Testis (tissue), 3 donors: ENCODE data around the gene CHPF. TPM values are rescaled to one million over a fixed set of nuclear protein-coding genes. Genes with fewer than 3 reads are reported as not detected.

Source experiments
- DNase-seq: peaks from one replicate; pipeline ENCODE4 v3.0.0-alpha.2; 2019
- H3K27ac ChIP-seq, 2 donors: fragments of 200-600 bp; sonication (generic); one replicate each; pipeline ENCODE4 v1.5.1; 2019
- H3K27me3 ChIP-seq: fragments of 200-600 bp; sonication (generic); one replicate; pipeline ENCODE4 v1.5.1; 2019
- H3K36me3 ChIP-seq: fragments of 200-600 bp; sonication (generic); one replicate; pipeline ENCODE4 v1.5.1; 2017; ENCODE audit warnings: low read depth; ENCODE audit errors: missing control alignments
- H3K4me1 ChIP-seq: fragments of 200-600 bp; sonication (generic); one replicate; pipeline ENCODE4 v1.5.1; 2019
- H3K4me3 ChIP-seq, 2 donors: fragments of 200-600 bp; sonication (generic); one replicate each; pipeline ENCODE4 v1.5.1; 2017 to 2019
- H3K9me3 ChIP-seq: fragments of 200-600 bp; sonication (generic); one replicate; pipeline ENCODE4 v1.5.1; 2017
- POLR2A ChIP-seq: fragments of 450-650 bp; IDR thresholded peaks from one replicate; pipeline ENCODE4 v1.6.1; 2017; ENCODE audit warnings: antibody characterized with exemption, mild to moderate bottlenecking, moderate library complexity
- WGBS, 2 donors: methylation state at CpG; one replicate each; pipeline ENCODE4 v1.1.5; 2018; 5-methylcytosine and 5-hydroxymethylcytosine counted together
- intact Hi-C: fragments of 100-400 bp; cut with DNase I; formaldehyde crosslinking; loops from one replicate; pipeline ENCODE4 v1.15.1; 2023; ENCODE audit warnings: low total_unique reads
- polyA plus RNA-seq: library from polyadenylated mRNA; stranded (reverse); fragments of 350-450 nt; fragmentation: Illumina TruSeq; extraction: RNeasy Lipid Tissue Mini Kit (QIAGEN cat#74804); gene quantifications from one replicate; pipeline ENCODE4 v1.2.3, GENCODE V29; 2014; ENCODE audit warnings: low read depth, low replicate concordance; ENCODE audit not compliant: insufficient read depth
- total RNA-seq, 2 donors: library from RNA; depleted of rRNA; stranded (reverse); fragments of >200 nt; gene quantifications; one replicate each; pipeline ENCODE4 v1.2.3, GENCODE V29; 2016
- TF ChIP-seq, protein P1 (sequence below), 3 experiments: fragments of 450-650 bp in 2 of 3; fragments of 200-600 bp in 1 of 3; sonication (generic) in 1 of 3; IDR thresholded peaks; one replicate each; pipeline ENCODE4 v1.5.1; 2016 to 2019; ENCODE audit warnings: antibody characterized with exemption in 3 of 3, mild to moderate bottlenecking in 2 of 3, moderate library complexity in 1 of 3

Gene CHPF
- total and polyA plus RNA-seq, 3 donors from 2014 or later, result 194 to 992 (median 796) TPM

DNA sequence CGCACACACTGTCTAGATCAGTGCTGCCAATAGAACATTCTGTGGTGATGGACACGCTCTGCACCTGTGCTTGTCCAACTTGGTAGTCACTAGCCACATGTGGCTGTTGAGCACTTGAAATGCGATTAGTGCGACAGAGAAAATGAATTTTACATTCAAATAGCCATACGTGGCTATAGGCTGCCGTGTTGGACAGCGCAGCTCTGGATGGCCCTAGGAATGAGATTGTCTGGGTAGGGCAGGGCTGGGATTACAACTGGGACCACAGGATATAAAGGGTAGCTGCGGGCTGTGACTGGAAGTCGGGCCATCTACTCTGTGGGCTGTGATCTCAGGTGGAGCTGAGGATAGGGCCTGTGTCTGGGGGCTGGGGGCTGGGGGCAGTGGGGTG is 24.1 kb downstream of the CHPF start:
- intact Hi-C loops, result no loop called here
- H3K9me3 ChIP-seq, result no peaks in the 10 kb centered on the region
- WGBS, 2 donors, result 86 to 90% methylated on average over 9 of the region's 9 CpGs
- no peaks in the 10 kb centered on the region for H3K27me3 ChIP-seq
- DNase-seq, result no peak
- no peak overlapping the region for H3K27ac ChIP-seq
- no peaks in the 10 kb centered on the region for H3K36me3 ChIP-seq
- peaks cover 11% of the 10 kb centered on the region for H3K4me1 ChIP-seq
- no peak overlapping the region for H3K4me3 ChIP-seq
- TF ChIP-seq, protein P1, sequence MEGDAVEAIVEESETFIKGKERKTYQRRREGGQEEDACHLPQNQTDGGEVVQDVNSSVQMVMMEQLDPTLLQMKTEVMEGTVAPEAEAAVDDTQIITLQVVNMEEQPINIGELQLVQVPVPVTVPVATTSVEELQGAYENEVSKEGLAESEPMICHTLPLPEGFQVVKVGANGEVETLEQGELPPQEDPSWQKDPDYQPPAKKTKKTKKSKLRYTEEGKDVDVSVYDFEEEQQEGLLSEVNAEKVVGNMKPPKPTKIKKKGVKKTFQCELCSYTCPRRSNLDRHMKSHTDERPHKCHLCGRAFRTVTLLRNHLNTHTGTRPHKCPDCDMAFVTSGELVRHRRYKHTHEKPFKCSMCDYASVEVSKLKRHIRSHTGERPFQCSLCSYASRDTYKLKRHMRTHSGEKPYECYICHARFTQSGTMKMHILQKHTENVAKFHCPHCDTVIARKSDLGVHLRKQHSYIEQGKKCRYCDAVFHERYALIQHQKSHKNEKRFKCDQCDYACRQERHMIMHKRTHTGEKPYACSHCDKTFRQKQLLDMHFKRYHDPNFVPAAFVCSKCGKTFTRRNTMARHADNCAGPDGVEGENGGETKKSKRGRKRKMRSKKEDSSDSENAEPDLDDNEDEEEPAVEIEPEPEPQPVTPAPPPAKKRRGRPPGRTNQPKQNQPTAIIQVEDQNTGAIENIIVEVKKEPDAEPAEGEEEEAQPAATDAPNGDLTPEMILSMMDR (IDR thresholded peaks at IDR 0.05), result no peak
- no peak for TF ChIP-seq POLR2A

DNA sequence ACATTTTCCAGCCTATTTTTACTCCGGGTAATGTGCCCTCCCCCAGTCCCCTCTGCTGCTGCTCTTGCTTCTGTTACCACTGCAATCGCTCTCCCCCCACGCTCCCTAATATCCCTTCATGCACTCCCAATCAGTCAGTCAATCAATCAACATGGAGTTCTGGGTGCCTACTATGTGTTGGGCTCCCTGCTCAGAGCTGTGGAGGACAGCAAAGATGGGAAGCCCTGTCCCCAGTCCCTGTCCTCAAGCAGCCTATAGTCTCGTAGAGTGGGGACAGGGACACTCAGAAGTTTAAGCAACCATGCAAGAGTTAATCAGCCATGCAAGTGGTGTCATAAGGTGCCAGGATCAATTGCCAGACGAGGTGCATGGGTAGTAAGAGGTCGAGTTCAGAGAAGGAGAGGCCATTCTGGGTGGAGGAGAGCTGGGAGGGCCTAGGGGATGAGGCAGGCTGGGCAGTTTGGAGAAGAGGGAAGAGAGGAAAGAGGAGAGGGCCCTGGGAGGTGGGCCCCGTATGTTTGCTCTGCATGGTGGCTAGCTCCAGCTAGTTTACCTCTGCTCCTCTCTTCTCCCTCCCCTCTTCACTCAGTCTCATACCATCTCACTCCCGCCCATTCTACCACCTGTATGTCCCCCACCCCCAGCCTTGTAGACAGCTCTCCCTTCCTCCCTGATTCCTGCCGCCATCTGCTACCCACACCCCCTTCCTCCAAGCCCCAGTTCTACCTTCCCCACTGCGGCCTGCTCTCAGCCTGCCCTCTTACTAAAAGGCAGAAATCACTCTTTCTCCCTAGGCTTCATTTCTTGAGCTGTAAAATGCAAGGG is 25.4 kb downstream of the CHPF start:
- Histone ChIP-seq H3K9me3 (no peaks in the 10 kb centered on the region), H3K4me3 (no peak overlapping the region), H3K36me3 (no peaks in the 10 kb centered on the region), H3K4me1 (peaks cover 6% of the 10 kb centered on the region), H3K27me3 (no peaks in the 10 kb centered on the region), H3K27ac (no peak overlapping the region)
- intact Hi-C loops, result no loop called here
- 68 to 70% methylated on average over 10 of the region's 10 CpGs for WGBS, 2 donors
- TF ChIP-seq, protein P1 (IDR thresholded peaks at IDR 0.05), result no peak
- no peak for TF ChIP-seq POLR2A
- DNase-seq, result no peak

DNA sequence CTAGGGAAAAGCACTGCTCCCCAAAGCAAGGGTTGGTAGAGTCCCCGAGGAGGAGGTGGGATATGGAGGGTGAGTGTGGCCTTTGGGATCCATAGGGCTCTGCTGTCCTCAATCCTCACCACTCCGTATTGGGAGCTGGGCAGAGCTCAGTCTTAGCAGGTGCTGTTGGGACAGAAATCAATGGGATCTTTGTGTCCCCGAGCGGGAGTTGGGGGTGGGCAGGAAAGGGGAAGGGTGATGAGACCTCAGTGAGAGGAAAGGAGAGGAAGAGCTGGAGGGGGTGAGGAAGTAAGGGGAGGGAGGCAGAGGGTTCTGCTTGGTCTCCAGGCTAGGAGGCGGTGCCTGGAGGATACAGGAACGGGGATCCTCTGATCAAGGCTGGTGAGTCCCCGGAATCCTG is 26.7 kb downstream of the CHPF start:
- TF ChIP-seq POLR2A, result no peak
- 65 to 77% methylated on average over 7 of the region's 7 CpGs for WGBS, 2 donors
- H3K36me3 ChIP-seq, result no peaks in the 10 kb centered on the region
- intact Hi-C loops, result no loop called here
- H3K4me3 ChIP-seq, result no peak overlapping the region
- DNase-seq, result no peak
- H3K9me3 ChIP-seq, result no peaks in the 10 kb centered on the region
- H3K4me1 ChIP-seq, result no peaks in the 10 kb centered on the region
- no peaks in the 10 kb centered on the region for H3K27me3 ChIP-seq
- H3K27ac ChIP-seq, result no peak overlapping the region

DNA sequence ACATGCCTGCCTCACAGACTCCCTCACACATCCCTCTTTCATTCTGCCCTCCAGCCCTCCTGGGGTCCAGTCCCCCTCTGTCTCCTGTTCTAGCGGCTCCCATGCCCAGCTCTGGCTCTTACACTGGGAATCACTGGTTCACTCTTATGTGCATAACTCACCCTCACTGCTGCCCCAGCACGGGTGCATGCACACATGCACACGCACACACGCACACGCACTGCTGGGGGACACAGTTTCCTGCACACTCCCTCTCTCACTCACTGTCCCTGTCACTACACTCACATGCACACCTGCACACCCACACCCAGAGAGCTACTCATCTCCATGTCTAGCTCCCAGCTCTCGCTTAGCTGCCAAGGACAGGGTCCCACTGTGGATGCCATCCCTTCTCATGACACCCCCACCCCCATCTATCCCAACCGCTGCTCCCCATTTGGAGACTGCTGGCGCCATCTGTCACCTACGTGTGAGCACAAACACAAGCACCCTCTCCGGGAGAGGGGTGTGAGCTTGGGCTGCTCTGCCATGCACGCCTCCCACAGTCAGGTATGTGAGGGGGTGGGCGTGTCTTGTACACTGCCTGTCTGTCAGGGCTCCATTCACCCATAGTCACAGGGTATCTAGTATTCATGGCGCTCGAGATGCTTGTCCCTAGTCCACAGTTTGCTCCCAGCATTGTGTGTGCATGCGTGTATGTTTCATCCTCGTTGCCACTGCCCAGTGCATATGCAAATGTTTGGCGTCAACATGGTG is 27.6 kb downstream of the CHPF start:
- intact Hi-C loops, result no loop called here
- Histone ChIP-seq H3K27ac (no peak overlapping the region), H3K4me3 (no peak overlapping the region), H3K36me3 (no peaks in the 10 kb centered on the region), H3K4me1 (no peaks in the 10 kb centered on the region), H3K9me3 (no peaks in the 10 kb centered on the region), H3K27me3 (no peaks in the 10 kb centered on the region)
- no peak for DNase-seq
- no peak for TF ChIP-seq POLR2A
- TF ChIP-seq, protein P1 (IDR thresholded peaks at IDR 0.05), result no peak
- WGBS, 2 donors, result 81 to 88% methylated on average over 15 to 17 of the region's 17 CpGs

DNA sequence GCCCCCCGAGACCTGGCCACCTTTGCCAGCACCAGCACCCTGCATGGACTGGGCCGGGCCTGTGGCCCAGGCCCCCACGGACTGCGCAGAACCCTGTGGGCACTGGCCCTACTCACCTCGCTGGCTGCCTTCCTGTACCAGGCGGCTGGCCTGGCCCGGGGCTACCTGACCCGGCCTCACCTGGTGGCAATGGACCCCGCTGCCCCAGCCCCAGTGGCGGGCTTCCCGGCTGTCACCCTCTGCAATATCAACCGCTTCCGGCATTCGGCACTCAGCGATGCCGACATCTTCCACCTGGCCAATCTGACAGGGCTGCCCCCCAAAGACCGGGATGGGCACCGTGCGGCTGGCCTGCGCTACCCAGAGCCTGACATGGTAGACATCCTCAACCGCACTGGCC is 28.8 kb downstream of the CHPF start:
- intact Hi-C loops, result no loop called here
- WGBS, 2 donors, result 91% methylated on average over 8 to 21 of the region's 21 CpGs
- Histone ChIP-seq H3K36me3 (no peaks in the 10 kb centered on the region), H3K27me3 (no peaks in the 10 kb centered on the region), H3K27ac (no peak overlapping the region), H3K9me3 (no peaks in the 10 kb centered on the region), H3K4me3 (no peak overlapping the region), H3K4me1 (peaks cover 8% of the 10 kb centered on the region)
- TF ChIP-seq, protein P1 (IDR thresholded peaks at IDR 0.05), result no peak
- no peak for TF ChIP-seq POLR2A
- no peak for DNase-seq
